Measurements from ENCODE around the gene MRPL24.
A peak's percentile ranks its signal among the peaks of the same experiment; 100 is the strongest.

GRCh38 chr1:156725683-156726280 is 15.1 kb downstream of the MRPL24 start:
- TF ChIP-seq USF2 (CRISPR knock-in tag; IDR thresholded peaks at IDR 0.05) (no peak), SP1 (CRISPR knock-in tag; IDR thresholded peaks at IDR 0.05) (peak; percentile 75), CTCF (IDR thresholded peaks at IDR 0.05 in 2 of 3, conservative IDR thresholded peaks at IDR 0.05 in 1 of 3; ENCODE audit: insufficient read depth in 2 of 3, low read depth in 1 of 3, low read length in 3 of 3) (peak; percentile 98 to 99 (median 99)), EP300 (IDR thresholded peaks at IDR 0.05; ENCODE audit: low read length) (no peak; the same call in 1 of the 2 replicates), AFF4 (CRISPR knock-in tag; IDR thresholded peaks at IDR 0.05) (no peak; the same call in 1 of the 2 replicates), RREB1 (CRISPR knock-in tag; IDR thresholded peaks at IDR 0.05) (no peak), CEBPB (tag; IDR thresholded peaks at IDR 0.05) (no peak), SMARCB1 (IDR thresholded peaks at IDR 0.05; ENCODE audit: insufficient read length, low read depth) (no peak)
